Hematopoietic multipotent progenitor cell treated with erythropoietin and hydrocortisone succinate and interleukin-3 and kit ligand, for 8 days (in vitro differentiated cells): ENCODE measurements around the gene HOXB5.

Experiments
- DNase-seq: peaks from one replicate; pipeline ENCODE4 v3.0.0-alpha.2; 2015

The HOXB5 gene

DNA sequence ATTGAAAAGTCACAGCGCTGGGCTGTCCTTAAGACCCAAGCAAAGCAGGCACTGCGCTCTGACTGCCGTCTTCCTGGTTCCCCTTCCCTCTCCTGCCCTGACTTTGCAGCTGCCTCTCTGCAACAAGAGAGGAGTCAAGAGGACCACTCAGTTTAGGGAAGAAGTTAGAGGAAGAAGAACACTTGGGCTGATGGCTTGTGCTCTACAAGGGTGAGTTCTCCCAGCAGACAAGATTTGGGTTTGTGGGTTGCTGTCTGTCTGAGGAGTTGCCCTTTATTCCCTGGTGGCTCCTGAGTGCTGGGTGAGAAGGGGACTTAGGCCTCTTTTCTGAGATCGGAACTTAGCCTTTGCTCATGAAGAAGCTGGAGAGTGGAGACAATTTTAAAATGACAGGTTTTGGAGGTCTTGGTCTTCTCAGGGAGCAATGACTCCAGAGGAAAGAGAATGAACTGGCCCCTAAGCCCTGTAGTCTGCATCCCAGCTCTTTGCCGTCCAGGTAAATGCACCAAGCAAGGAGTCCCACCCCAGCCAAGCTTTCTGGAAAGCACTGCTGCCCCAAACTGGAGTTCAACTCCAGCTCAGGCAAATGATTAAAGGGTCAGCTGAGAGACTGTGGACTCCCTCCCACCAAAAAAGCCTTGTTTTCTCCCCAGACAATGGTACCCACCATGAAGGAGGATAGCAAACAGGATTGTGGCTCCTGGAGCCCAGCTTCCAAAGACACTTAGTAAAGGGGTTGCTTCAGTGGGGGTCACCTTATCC lies 35.3 kb upstream of the HOXB5 start:
- no peak for DNase-seq

- DNase-seq: no peak
Measured at GRCh38 chr17:48627623-48628521, 34.3 kb upstream of the HOXB5 start.

DNA sequence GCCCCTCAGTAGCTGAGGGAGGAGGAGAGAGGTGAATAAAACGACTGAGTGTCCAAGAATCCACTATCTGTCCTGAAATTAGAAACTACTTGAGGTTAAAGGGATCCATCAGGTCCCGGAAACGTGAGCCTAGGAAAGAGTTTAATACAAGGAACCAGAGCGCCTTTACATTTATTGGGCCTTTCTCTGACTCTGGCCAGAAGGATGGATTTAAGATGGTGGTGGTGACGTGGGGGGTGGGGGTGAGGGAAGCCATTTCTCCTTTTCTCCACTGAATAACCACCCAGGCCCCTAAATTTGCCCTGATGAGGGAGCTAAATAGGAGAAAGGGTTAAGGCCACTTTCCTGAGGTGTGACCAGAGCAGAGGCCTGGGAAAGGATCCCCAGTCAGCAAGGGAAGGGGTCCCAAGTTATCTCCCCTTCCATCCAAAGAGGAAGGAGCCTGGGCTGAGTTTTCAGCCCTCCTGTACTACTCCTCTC lies 33.6 kb upstream of the HOXB5 start:
- DNase-seq: no peak

DNA sequence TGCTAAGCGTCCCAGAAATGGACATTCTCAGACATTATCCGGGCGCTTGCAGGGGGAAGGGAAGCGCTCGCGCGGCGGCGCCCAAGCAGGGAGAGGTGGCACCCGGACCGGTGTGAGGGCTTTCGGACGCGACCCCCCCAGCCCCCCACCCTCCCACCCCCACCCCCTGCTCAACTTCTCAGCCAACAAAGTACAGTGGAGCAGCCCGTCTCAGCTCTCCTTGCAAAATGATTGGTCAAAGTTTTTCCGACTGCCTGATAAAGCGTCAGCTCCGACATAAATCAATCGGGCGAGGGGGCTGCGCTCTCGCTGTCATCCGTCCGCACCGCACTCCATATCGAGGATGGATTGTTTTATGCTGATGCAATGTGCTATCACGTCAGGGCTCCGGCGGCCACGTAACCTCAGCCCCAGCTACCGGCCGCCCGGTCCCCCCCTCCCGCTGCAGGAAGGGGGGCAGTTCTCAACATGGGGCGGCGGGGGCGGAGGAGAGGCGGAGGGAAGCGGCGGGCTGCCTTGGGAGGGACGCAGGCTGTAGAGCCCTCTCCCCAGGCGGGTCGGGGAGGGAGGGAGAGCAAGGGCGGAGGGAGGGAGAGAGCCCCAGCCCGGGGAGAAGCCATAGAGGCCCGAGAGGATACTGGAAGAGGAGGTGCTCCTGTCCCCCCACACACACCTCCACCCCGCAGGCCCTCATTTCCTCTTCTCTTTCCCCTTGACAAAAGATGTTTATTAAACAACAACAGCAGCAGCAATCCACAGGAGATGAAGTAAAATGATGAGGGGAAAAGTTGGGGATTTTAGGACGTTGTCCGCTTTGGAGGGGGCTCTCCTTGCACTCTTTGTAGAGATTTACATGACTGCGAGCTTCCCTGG lies 32.9 kb upstream of the HOXB5 start, which contains the start of gene HOXB9:
Gene HOXB9 (minus strand): TSS at position 114 of the 873 bp plus-strand sequence. CDS start 89 bp downstream, at position 25.
- DNase-seq: no peak

DNA sequence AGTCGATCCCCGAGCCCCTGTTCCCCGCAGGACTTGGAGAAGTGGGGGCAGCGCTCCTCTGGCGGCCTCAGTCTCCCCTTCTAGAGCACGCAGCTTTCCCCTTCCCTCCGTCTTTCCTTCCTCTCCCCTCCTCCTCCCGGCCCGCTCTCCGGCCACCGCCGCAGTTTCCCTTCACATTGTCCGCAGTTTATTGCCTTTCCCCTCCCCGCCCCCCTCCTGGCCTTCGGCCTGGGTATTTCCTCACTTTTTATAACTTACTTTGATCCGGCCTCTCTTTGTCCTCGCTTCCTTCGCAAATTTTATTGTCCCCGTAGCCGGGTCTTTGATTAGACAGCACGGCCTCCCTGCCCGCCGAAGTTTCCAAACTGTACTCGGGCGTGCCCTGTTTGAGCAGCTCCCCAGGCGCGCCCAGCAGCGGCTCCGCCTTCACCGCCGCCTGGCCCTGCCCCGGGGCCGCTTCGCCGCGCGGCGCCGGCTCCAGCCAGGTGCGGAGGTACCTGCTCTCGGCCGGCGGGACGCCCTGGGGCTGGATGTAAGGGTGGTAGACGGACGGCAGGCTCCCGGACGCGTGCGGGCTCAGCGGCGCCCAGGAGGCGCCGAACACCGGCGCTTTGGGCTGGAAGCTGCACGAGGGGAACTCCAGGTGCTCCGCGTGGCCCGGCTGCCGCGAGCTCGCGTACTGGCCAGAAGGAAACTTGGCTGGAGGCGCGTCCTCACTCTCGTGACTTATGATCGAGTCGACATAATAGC lies 32.1 kb upstream of the HOXB5 start:
- DNase-seq: peak; percentile 44

DNA sequence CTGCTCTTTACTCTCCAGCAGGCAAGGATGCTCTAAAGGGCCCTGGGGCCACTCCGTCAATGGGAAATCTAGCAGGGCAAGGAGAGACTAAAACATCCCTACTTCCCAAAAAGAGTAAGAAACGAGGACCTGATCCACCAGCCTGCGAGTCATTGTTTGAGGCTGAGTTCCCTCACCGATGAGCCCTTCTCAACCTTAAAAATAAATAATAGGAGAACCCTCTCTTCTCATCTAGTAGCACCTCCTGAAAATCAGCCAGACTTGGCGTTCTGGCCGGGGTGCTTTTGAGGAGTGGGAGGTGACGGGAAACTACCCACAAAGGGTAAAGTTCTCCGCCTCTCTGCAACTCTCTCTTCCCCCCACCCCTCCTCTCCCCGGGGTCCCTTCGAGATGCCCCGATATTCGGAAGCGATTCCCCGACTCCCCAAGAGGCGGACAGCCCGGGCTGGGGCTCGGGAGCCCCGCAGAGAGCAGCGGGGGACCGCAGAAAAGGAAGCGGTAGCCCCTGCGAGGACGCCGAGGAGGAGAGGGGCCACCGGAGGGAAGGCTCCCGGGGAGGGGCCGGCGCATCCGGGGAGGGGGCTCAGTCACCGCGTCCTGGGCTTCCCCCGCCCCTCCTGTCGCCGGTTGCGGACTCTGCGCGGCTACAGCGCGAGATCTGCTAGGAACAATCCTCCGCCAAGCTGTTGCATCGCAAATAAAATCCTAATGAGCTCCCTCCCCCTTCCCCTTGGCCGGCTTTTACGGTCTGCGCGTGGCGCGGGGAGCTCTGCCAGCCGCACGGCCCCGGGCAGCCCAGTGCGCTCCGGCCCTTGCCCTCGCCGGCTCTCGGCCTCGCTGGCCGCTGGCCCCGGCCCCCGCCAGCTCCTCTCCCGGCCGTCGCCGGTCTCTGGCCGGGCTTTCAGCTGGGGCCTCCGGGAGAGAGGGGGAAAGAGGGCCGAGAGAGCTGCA lies 31.2 kb upstream of the HOXB5 start:
- no peak for DNase-seq

GRCh38 chr17:48624118-48624517 lies 30.5 kb upstream of the HOXB5 start:
- DNase-seq: no peak

DNA sequence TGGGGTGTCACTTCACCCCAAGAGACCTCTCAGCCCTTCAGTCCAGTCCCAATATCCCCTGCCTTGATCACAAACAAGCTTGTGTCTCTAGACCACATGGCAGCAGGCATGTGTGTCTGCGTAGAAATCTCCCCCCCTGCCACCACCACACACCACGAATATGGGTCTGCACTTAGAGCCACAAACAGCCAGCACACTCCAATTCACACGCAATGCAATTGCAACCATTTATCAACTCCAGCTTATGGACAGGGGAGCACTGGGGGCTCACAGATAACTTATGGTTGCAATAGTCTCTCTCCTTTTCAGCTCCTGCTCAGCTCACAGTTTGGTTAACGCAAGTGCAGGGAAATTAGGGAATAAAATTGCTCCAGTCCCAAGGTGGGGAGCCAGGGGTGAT lies 30.0 kb upstream of the HOXB5 start:
- DNase-seq: no peak

- DNase-seq: no peak
Measured at GRCh38 chr17:48622857-48623256, 29.3 kb upstream of the HOXB5 start.

DNA sequence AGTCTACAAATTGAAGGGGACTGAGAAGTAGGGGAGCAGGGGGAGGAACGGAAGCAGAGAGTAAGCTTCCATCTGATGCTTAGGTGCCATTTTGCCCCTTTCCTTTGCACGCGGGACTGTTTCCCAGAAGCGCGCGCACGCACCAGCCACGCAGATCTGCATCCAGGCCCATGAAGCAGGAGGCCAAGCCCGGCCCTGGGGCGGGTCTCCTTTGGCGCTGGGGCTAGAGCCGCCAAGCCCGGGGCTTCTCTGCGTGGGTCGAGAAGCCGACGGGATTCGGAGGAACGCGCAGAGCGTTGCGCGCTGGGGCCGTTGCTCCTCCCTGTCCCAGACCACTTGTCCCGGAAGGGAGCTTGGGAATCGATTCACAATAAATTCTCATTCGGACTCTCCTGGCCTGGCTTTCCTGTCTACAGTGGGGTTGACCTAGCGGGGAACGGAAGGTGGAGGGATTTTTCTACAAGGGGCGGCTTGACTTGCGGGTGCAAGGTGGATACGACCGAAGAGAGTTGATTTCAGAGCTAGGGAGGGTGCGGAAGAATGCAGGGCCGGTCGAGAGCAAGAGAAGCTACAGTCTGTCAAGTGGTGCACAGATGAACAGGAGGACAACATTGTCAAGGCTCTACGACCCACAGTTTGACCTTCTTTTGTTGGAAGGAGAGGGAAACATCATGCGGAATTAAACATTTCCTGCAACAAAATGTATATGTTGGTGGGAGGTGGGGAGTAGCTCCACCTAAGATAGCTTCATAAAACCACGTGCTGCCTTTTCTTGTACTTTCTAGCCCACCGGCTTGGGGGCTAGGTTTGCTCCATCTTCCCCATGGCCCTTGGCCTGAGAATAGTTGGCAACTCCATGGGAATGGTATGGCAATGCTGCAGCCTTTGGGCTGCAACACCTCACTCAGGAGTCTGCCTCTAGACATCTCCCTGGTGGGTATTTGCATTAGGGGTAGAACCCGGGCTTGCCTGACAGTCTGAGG lies 28.1 kb upstream of the HOXB5 start:
- no peak for DNase-seq

GRCh38 chr17:48620461-48621139 lies 27.0 kb upstream of the HOXB5 start:
- DNase-seq: no peak

DNA sequence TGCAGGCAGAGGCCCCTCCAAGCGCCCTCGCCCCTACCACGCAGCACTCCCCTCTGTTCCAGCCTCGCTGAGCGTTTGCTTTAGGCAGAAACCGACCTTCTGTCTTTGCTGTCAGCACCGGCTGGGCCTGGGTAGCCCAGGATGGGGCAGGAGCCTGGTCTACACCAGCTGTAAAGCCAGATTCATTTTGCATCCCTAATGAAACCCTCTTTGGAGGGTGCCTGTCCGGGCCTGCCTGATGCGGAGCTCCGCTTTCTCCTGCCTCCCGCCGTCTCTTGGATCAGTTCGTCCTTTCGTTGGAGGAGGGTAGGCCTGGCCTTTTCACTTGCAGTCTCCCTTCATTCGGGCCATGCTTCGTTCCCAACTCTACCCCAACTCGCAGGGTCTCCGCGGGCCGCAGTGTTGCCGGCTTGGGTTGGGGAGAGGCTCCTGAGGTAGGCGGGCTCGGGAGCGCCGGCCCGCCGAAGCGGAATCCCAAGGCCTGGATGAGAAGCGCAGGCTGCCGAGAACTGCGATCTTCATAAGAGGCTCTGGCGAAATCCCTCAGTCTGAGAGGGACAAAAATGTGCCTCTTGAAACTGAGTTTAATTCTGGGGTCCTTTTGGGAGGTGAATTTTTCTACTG lies 26.4 kb upstream of the HOXB5 start:
- DNase-seq: no peak

GRCh38 chr17:48618256-48618896 lies 24.8 kb upstream of the HOXB5 start:
- peak; percentile 80 for DNase-seq

GRCh38 chr17:48617471-48618255 lies 24.1 kb upstream of the HOXB5 start:
- DNase-seq: no peak

GRCh38 chr17:48616717-48617470 lies 23.3 kb upstream of the HOXB5 start:
- no peak for DNase-seq
